H1 (cell line): ENCODE measurements around the gene MRPL47. TPM values are rescaled to one million over a fixed set of nuclear protein-coding genes. Genes with fewer than 3 reads are reported as not detected.

Source experiments
- CTCF ChIA-PET: fragments of 300-600 bp; sonication (Branson Sonifier 250); formaldehyde crosslinking; loops from one replicate; lab custom pipeline; 2021; ENCODE audit not compliant: partially characterized antibody; lab: Charles Lee
- POLR2A ChIA-PET: fragments of 300-600 bp; sonication (Branson Sonifier 250); formaldehyde crosslinking; loops from one replicate; lab custom pipeline; 2021; ENCODE audit warnings: inconsistent platforms; ENCODE audit not compliant: partially characterized antibody; lab: Charles Lee
- DNase-seq, 2 experiments: peaks; one replicate each; pipeline versions ENCODE4 v3.0.0 to v3.0.0-alpha.2; 2010 to 2022; ENCODE audit warnings: low spot score in 2 of 2, low read depth in 1 of 2, mixed read lengths in 1 of 2
- FAIRE-seq: peaks from 2 replicates; lab custom pipeline; 2011; peaks lifted over from hg19 to GRCh38; lab: Jason Lieb, UNC
- H2AFZ ChIP-seq: 2 replicates; pipeline ENCODE4 v1.8.1; 2012; ENCODE audit warnings: low read length, inconsistent platforms
- H2AK5ac ChIP-seq: 2 replicates; pipeline ENCODE4 v1.6.1; 2013; ENCODE audit warnings: low read depth, low read length
- H2BK120ac ChIP-seq: replicated peaks from 2 replicates; pipeline ENCODE3; 2013; ENCODE audit warnings: low read depth, low read length, inconsistent platforms
- H2BK12ac ChIP-seq: 2 replicates; pipeline ENCODE4 v1.6.1; 2013; ENCODE audit warnings: low read depth, low read length
- H2BK15ac ChIP-seq: 2 replicates; pipeline ENCODE4 v1.6.1; 2013; ENCODE audit warnings: low read length
- H2BK20ac ChIP-seq: 2 replicates; pipeline ENCODE4 v1.6.1; 2013; ENCODE audit warnings: low read length
- H2BK5ac ChIP-seq: 2 replicates; pipeline ENCODE4 v1.6.1; 2013; ENCODE audit warnings: low read depth, low read length
- H3K14ac ChIP-seq: 2 replicates; pipeline ENCODE4 v1.6.1; 2013; ENCODE audit warnings: inconsistent platforms; ENCODE audit not compliant: insufficient read length
- H3K18ac ChIP-seq: 2 replicates; pipeline ENCODE4 v1.6.1; 2013; ENCODE audit warnings: low read length; ENCODE audit errors: extremely low read depth
- H3K23ac ChIP-seq: 2 replicates; pipeline ENCODE4 v1.6.1; 2013; ENCODE audit warnings: inconsistent platforms; ENCODE audit not compliant: insufficient read length
- H3K23me2 ChIP-seq: 2 replicates; pipeline ENCODE4 v1.6.1; 2013; ENCODE audit warnings: low read depth, low read length
- H3K27ac ChIP-seq: 2 replicates; pipeline ENCODE4 v1.6.1; 2011; ENCODE audit warnings: low read depth, low read length, inconsistent platforms
- H3K27me3 ChIP-seq, 4 experiments: replicated peaks in 1 of 4; 1 replicate in 1 of 4; 2 replicates in 3 of 4; pipeline versions ENCODE4 v1.6.1 to v1.8.1; 2011 to 2013; ENCODE audit warnings: low read length in 3 of 4, mild to moderate bottlenecking in 3 of 4, inconsistent platforms in 2 of 4, mixed read lengths in 2 of 4, moderate library complexity in 1 of 4; ENCODE audit not compliant: control insufficient read depth in 3 of 4, insufficient read depth in 3 of 4; ENCODE audit errors: extremely low read depth in 1 of 4
- H3K36me3 ChIP-seq, 4 experiments: 2 replicates each; pipeline versions ENCODE4 v1.6.1 to v1.8.1; 2011 to 2013; ENCODE audit warnings: mild to moderate bottlenecking in 4 of 4, low read length in 3 of 4, moderate library complexity in 2 of 4, control low read depth in 1 of 4, inconsistent platforms in 1 of 4; ENCODE audit not compliant: insufficient read depth in 4 of 4, control insufficient read depth in 2 of 4
- H3K4ac ChIP-seq: replicated peaks from 2 replicates; pipeline ENCODE3; 2013; ENCODE audit warnings: low read length, low read depth, mixed read lengths, inconsistent platforms; ENCODE audit not compliant: insufficient read length
- H3K4me1 ChIP-seq, 4 experiments: replicated peaks in 1 of 4; 1 replicate in 1 of 4; 2 replicates in 3 of 4; pipeline versions ENCODE4 v1.6.1 to v1.8.1; 2011 to 2013; ENCODE audit warnings: low read length in 3 of 4, inconsistent platforms in 2 of 4, mixed read lengths in 1 of 4; ENCODE audit not compliant: insufficient read depth in 4 of 4, control insufficient read depth in 3 of 4
- H3K4me2 ChIP-seq, 2 experiments: 2 replicates each; pipeline versions ENCODE4 v1.6.1 to v1.8.1; 2011 to 2013; ENCODE audit warnings: low read depth in 2 of 2, low read length in 2 of 2, control low read depth in 1 of 2, inconsistent platforms in 1 of 2, mild to moderate bottlenecking in 1 of 2; ENCODE audit not compliant: insufficient read depth in 1 of 2
- H3K4me3 ChIP-seq, 4 experiments: fragments of 200-600, 300-600 bp in 1 of 4; sonication (generic), shearing (Covaris generic), sonication (Bioruptor Twin) in 1 of 4; 2 replicates each; pipeline versions ENCODE4 v1.5.1 to v1.8.1; 2011 to 2016; ENCODE audit warnings: low read length in 4 of 4, low read depth in 3 of 4, control low read depth in 2 of 4, inconsistent platforms in 2 of 4, mild to moderate bottlenecking in 2 of 4, mixed read lengths in 1 of 4, moderate library complexity in 1 of 4; ENCODE audit not compliant: insufficient read depth in 2 of 4; ENCODE audit errors: extremely low read depth in 1 of 4
- H3K56ac ChIP-seq: replicated peaks from 2 replicates; pipeline ENCODE3; 2013; ENCODE audit warnings: low read depth, mild to moderate bottlenecking, mixed read lengths, low read length, inconsistent platforms; ENCODE audit not compliant: insufficient read length
- H3K79me1 ChIP-seq: 2 replicates; pipeline ENCODE4 v1.6.1; 2013; ENCODE audit warnings: low read depth, low read length, control low read depth
- H3K79me2 ChIP-seq, 2 experiments: 2 replicates each; pipeline versions ENCODE4 v1.6.1 to v1.8.1; 2012 to 2013; ENCODE audit warnings: low read length in 2 of 2, mild to moderate bottlenecking in 2 of 2, inconsistent platforms in 1 of 2; ENCODE audit not compliant: insufficient read depth in 2 of 2, control insufficient read depth in 1 of 2
- H3K9ac ChIP-seq, 4 experiments: replicated peaks in 1 of 4; 1 replicate in 1 of 4; 2 replicates in 3 of 4; pipeline versions ENCODE4 v1.6.1 to v1.8.1; 2011 to 2013; ENCODE audit warnings: low read depth in 3 of 4, low read length in 3 of 4, control low read depth in 2 of 4, mild to moderate bottlenecking in 2 of 4, moderate library complexity in 2 of 4, inconsistent platforms in 1 of 4; ENCODE audit errors: extremely low read depth in 1 of 4
- H3K9me3 ChIP-seq, 2 experiments: 2 replicates each; pipeline versions ENCODE4 v1.6.1 to v1.8.1; 2012 to 2013; ENCODE audit warnings: mild to moderate bottlenecking in 2 of 2, moderate library complexity in 2 of 2, control low read depth in 1 of 2, inconsistent platforms in 1 of 2, low read depth in 1 of 2, low read length in 1 of 2, mixed read lengths in 1 of 2; ENCODE audit not compliant: insufficient read depth in 2 of 2
- H4K20me1 ChIP-seq, 2 experiments: replicated peaks in 1 of 2; 2 replicates each; pipeline versions ENCODE3 to v1.8.1; 2011 to 2013; ENCODE audit warnings: inconsistent platforms in 2 of 2, low read length in 2 of 2, mild to moderate bottlenecking in 1 of 2; ENCODE audit not compliant: insufficient read depth in 2 of 2, control insufficient read depth in 1 of 2
- H4K5ac ChIP-seq: 2 replicates; pipeline ENCODE4 v1.6.1; 2013; ENCODE audit warnings: low read length, low read depth, mixed read lengths, inconsistent platforms; ENCODE audit not compliant: insufficient read length
- H4K8ac ChIP-seq: 2 replicates; pipeline ENCODE4 v1.8.0; 2013; ENCODE audit warnings: mild to moderate bottlenecking, moderate library complexity, low read length, inconsistent platforms; ENCODE audit not compliant: insufficient read depth; ENCODE audit errors: extremely low read depth
- H4K91ac ChIP-seq: replicated peaks from 2 replicates; pipeline ENCODE3; 2013; ENCODE audit warnings: low read length, mixed read lengths, inconsistent platforms; ENCODE audit not compliant: insufficient read length
- BACH1 ChIP-seq: IDR thresholded peaks from 2 replicates; pipeline ENCODE4 v1.6.1; 2012; ENCODE audit warnings: low read length, improper control_type of control experiment
- CREB1 ChIP-seq: IDR thresholded peaks from 2 replicates; pipeline ENCODE4 v1.6.1; 2012; ENCODE audit warnings: inconsistent platforms
- EZH2 ChIP-seq: fragments of 200-600 bp; sonication (generic); IDR thresholded peaks from 2 replicates; pipeline ENCODE4 v1.7.1; 2012; ENCODE audit warnings: low read depth, mild to moderate bottlenecking, moderate library complexity, low read length, inconsistent platforms; ENCODE audit not compliant: severe bottlenecking
- KDM5A ChIP-seq: fragments of 200-600 bp; IDR thresholded peaks from 2 replicates; pipeline ENCODE4 v1.7.1; 2012; ENCODE audit warnings: mild to moderate bottlenecking, low read length, inconsistent platforms, mixed read lengths
- POU5F1 ChIP-seq: IDR thresholded peaks from 2 replicates; pipeline ENCODE4 v1.6.1; 2011; ENCODE audit warnings: low read depth, mild to moderate bottlenecking, low read length, moderate library complexity
- RFX5 ChIP-seq: IDR thresholded peaks from 2 replicates; pipeline ENCODE4 v1.6.1; 2011; ENCODE audit warnings: low read depth, low read length, improper control_type of control experiment, borderline replicate concordance
- SIX5 ChIP-seq: IDR thresholded peaks from 2 replicates; pipeline ENCODE4 v1.6.1; 2011; ENCODE audit warnings: mild to moderate bottlenecking, low read depth, low read length
- SP2 ChIP-seq: IDR thresholded peaks from 2 replicates; pipeline ENCODE4 v1.6.1; 2012; ENCODE audit warnings: mild to moderate bottlenecking, low read length, inconsistent platforms
- SRF ChIP-seq: IDR thresholded peaks from 2 replicates; pipeline ENCODE4 v1.6.1; 2011; ENCODE audit warnings: mild to moderate bottlenecking, low read depth, low read length, moderate library complexity
- TBP ChIP-seq: IDR thresholded peaks from 2 replicates; pipeline ENCODE4 v1.6.1; 2011; ENCODE audit warnings: low read depth, low read length, improper control_type of control experiment
- WGBS, 2 experiments: shearing (Covaris generic) in 1 of 2; methylation state at CpG; one replicate each; pipeline versions ENCODE4 v1.1.6 to v1.1.7; 2013 to 2015; ENCODE audit warnings: low lambda C conversion rate in 2 of 2, mixed read lengths in 2 of 2, inconsistent platforms in 1 of 2, low coverage in 1 of 2, missing lambda C conversion rate in 1 of 2; ENCODE audit not compliant: insufficient replicate concordance in 2 of 2, insufficient coverage in 1 of 2, insufficient read length in 1 of 2; ENCODE audit errors: extremely low coverage in 1 of 2, missing lambda C conversion rate in 1 of 2; 5-methylcytosine and 5-hydroxymethylcytosine counted together
- polyA plus RNA-seq, 7 experiments: library from polyadenylated mRNA; depleted of rRNA in 3 of 7; stranded (reverse) in 5 of 7; unstranded in 2 of 7; fragments of >200 nt in 5 of 7; fragments of 200-250 nt in 2 of 7; gene quantifications; 1 replicate in 5 of 7; 2 replicates in 1 of 7; 4 replicates in 1 of 7; pipeline versions ENCODE4 v1.2.1 to v1.2.3, GENCODE V29; 2011 to 2013; ENCODE audit warnings: missing spikeins in 2 of 7, mixed read lengths in 2 of 7
- total RNA-seq: library from RNA; stranded (reverse); fragmentation: NEBNext Ultra II Directional; extraction: Animal tissue kit (Norgen Biotek cat#: 25700); gene quantifications from 2 replicates; pipeline ENCODE4 v1.2.1, GENCODE V29; 2021
- TF ChIP-seq, protein P1 (sequence below): IDR thresholded peaks from 2 replicates; pipeline ENCODE4 v1.6.1; 2011; ENCODE audit warnings: low read depth, mild to moderate bottlenecking, low read length; ENCODE audit not compliant: insufficient read depth
- TF ChIP-seq, protein P2 (sequence below), 3 experiments: IDR thresholded peaks; 1 replicate in 2 of 3; 2 replicates in 1 of 3; pipeline versions ENCODE4 v1.5.1 to v1.6.1; 2011; ENCODE audit warnings: low read length in 3 of 3, mild to moderate bottlenecking in 3 of 3, inconsistent platforms in 2 of 3, low read depth in 1 of 3, moderate library complexity in 1 of 3; ENCODE audit not compliant: insufficient read depth in 1 of 3; ENCODE audit errors: control extremely low read depth in 1 of 3

The MRPL47 gene
- total and polyA plus RNA-seq, 2 of the 8 experiments (the other 6 are each of a cell fraction or from before 2014, with no cell fraction given) = 26.1 to 76.6 TPM

DNA sequence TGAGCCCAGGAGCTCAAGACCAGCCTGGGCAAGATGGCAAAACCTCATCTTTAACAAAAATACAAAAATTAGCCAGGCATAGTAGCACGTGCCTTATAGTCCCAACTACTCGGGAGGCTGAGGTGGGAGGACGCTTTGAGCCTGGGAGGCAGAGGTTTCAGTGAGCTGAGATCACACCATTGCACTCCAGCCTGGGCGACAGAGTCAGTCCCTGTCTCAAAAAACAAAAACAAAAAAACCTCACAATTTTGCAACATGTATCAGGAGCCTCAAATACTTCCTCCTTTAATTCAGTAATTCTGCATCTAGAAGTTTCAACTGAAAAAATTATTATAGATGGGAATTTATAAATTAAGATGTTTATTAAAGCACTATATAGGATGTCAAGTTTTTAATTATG lies 1.1 kb downstream of the MRPL47 start:
- Histone ChIP-seq H3K23ac (no peak overlapping the region), H3K27me3 (no peaks in the 10 kb centered on the region), H3K79me1 (no peaks in the 10 kb centered on the region), H2BK5ac (no peak overlapping the region), H4K20me1 (no peaks in the 10 kb centered on the region), H3K18ac (no peak overlapping the region), H2BK20ac (no peak overlapping the region), H3K27ac (no peak overlapping the region), H3K36me3 (peaks cover 6 to 45% (median 25%) of the 10 kb centered on the region in 4 experiments), H2BK12ac (no peak overlapping the region), H3K4me3 (peak overlapping the region in 3 of 4 experiments; percentile 81 to 98 (median 98); a peak in 4 of 8 replicates), H2BK120ac (no peak overlapping the region), H4K91ac (no peak overlapping the region), H3K79me2 (peaks cover 0 to 44% of the 10 kb centered on the region in 2 experiments; a peak in 2 of 4 replicates), H3K9ac (no peak overlapping the region), H3K4me2 (peak overlapping the region; percentile 60 to 79; a peak in 3 of 4 replicates), H4K5ac (no peak overlapping the region), H3K4me1 (no peaks in the 10 kb centered on the region), H3K4ac (no peak overlapping the region), H2AFZ (no peak overlapping the region), H3K23me2 (peaks cover 4% of the 10 kb centered on the region), H3K14ac (no peak overlapping the region), H3K9me3 (no peaks in the 10 kb centered on the region), H2AK5ac (no peak overlapping the region), H4K8ac (no peak overlapping the region), H3K56ac (no peak overlapping the region), H2BK15ac (no peak overlapping the region)
- 86% methylated on average over 4 of the region's 4 CpGs; no CpG with 5 or more reads in 1 of the 2 experiments for WGBS, 2 experiments
- ChIA-PET CTCF (interaction anchor here (0.6 to 1.3 kb wide), 3 partner anchors 9 to 158 kb away, joined by 3 to 5 read pairs (median 5); no protein-coding TSS in a partner anchor), POLR2A (interaction anchor here (0.6 to 1.5 kb wide), 6 partner anchors 9 to 42 kb away, joined by 3 to 6 read pairs (median 3); partner anchors contain the start of gene ACTL6A)
- no peak for DNase-seq
- no peak for FAIRE-seq
- no peak for TF ChIP-seq SP2
- no peak for TF ChIP-seq KDM5A
- TF ChIP-seq SIX5 = no peak
- TF ChIP-seq EZH2 = no peak
- no peak for TF ChIP-seq RFX5
- no peak for TF ChIP-seq BACH1
- no peak for TF ChIP-seq POU5F1
- no peak for TF ChIP-seq TBP
- TF ChIP-seq SRF = no peak
- TF ChIP-seq, protein P1, sequence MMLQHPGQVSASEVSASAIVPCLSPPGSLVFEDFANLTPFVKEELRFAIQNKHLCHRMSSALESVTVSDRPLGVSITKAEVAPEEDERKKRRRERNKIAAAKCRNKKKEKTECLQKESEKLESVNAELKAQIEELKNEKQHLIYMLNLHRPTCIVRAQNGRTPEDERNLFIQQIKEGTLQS = no peak
- TF ChIP-seq, protein P2, sequence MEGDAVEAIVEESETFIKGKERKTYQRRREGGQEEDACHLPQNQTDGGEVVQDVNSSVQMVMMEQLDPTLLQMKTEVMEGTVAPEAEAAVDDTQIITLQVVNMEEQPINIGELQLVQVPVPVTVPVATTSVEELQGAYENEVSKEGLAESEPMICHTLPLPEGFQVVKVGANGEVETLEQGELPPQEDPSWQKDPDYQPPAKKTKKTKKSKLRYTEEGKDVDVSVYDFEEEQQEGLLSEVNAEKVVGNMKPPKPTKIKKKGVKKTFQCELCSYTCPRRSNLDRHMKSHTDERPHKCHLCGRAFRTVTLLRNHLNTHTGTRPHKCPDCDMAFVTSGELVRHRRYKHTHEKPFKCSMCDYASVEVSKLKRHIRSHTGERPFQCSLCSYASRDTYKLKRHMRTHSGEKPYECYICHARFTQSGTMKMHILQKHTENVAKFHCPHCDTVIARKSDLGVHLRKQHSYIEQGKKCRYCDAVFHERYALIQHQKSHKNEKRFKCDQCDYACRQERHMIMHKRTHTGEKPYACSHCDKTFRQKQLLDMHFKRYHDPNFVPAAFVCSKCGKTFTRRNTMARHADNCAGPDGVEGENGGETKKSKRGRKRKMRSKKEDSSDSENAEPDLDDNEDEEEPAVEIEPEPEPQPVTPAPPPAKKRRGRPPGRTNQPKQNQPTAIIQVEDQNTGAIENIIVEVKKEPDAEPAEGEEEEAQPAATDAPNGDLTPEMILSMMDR (IDR thresholded peaks at IDR 0.05; ENCODE audit: control extremely low read depth in 1 of 3, insufficient read depth in 1 of 3, low read depth in 1 of 3, low read length in 3 of 3) = no peak
- TF ChIP-seq CREB1 = no peak
